ENCODE results near the gene FBRS.
"Not testable (repeated sequence)": the region's sequence is repeated elsewhere in the genome, so short reads cannot be mapped to it uniquely, and the experiment has no call there.

Gene FBRS

DNA sequence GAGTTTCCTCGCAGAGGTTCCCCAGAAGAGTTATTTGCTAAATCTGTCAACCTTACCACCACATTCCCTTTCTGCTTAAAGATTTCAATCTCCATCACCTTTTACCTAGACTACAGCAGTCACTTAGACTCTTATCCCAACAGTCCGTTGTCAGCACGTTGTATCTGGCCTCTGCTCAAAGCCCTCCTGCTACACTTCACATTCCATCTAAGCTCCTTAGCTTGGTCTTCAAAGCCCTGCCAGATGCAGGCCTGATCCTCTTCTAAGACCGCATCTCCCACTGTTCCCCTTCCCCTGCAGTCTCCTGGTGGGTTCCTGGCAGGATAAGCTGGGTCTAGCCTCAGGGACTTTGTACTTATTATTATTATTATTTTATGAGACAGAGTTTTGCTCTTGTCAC, 30.5 kb downstream of the FBRS start:
- TF ChIP-seq, protein P1, sequence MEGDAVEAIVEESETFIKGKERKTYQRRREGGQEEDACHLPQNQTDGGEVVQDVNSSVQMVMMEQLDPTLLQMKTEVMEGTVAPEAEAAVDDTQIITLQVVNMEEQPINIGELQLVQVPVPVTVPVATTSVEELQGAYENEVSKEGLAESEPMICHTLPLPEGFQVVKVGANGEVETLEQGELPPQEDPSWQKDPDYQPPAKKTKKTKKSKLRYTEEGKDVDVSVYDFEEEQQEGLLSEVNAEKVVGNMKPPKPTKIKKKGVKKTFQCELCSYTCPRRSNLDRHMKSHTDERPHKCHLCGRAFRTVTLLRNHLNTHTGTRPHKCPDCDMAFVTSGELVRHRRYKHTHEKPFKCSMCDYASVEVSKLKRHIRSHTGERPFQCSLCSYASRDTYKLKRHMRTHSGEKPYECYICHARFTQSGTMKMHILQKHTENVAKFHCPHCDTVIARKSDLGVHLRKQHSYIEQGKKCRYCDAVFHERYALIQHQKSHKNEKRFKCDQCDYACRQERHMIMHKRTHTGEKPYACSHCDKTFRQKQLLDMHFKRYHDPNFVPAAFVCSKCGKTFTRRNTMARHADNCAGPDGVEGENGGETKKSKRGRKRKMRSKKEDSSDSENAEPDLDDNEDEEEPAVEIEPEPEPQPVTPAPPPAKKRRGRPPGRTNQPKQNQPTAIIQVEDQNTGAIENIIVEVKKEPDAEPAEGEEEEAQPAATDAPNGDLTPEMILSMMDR (IDR thresholded peaks at IDR 0.05; ENCODE audit: insufficient read depth, low read depth, low read length, missing control alignments) = no peak
- DNase-seq (ENCODE audit: low read depth) = no peak
- no peak overlapping the region for H3K4me3 ChIP-seq (ENCODE audit: low read depth, low read length)

- TF ChIP-seq, protein P1 (IDR thresholded peaks at IDR 0.05; ENCODE audit: insufficient read depth, low read depth, low read length, missing control alignments) = no peak
Measured at GRCh38 chr16:30691907-30692306, 33.7 kb downstream of the FBRS start.

GRCh38 chr16:30692396-30693064, 34.3 kb downstream of the FBRS start:
- TF ChIP-seq, protein P1 (IDR thresholded peaks at IDR 0.05; ENCODE audit: insufficient read depth, low read depth, low read length, missing control alignments) = no peak
- no peak for DNase-seq (ENCODE audit: low read depth)

More at GRCh38 chr16:30691907-30692306, 33.7 kb downstream of the FBRS start:
- no peak overlapping the region for H3K4me3 ChIP-seq (ENCODE audit: low read depth, low read length)
- DNase-seq (ENCODE audit: low read depth) = no peak

DNA sequence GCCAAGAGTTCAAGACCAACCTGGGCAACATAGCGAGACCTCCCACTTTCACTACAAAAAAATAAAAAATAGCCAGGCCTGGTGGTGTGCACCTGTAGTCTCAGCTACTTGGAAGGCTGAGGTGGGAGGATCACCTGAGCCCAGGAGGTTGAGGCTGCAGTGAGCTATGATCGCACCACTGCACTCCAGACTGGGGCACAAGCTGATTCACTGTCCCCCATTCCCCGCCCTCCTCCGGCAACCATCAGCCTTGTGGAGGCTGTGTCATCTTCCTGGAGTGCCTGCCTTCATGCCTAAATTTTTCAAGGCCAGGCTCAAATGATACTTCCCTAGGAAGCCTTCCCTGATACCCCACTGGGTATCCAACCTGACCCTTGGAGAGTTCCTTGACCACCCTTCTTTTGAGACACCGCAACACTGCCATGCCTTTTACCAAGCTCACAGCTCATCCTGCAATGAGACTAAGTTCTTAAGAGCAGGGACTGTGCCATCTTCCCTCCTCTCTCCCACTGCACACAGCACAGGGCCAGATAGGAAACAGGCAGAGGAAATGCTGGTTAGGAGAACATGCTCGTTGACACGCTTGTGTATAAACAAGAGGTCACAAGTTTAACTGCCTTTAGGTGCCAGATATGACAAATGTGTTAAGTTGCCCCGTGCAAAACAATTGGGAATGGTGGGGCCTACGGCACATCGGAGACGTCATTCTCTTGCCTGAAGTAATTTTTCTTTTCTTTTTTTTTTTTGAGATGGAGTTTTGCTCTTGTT, 36.9 kb downstream of the FBRS start:
- H3K4me3 ChIP-seq (ENCODE audit: low read depth, low read length) = no peak overlapping the region
- DNase-seq (ENCODE audit: low read depth) = no peak
- TF ChIP-seq, protein P1 (IDR thresholded peaks at IDR 0.05; ENCODE audit: insufficient read depth, low read depth, low read length, missing control alignments) = no peak

More at GRCh38 chr16:30692396-30693064, 34.3 kb downstream of the FBRS start:
- no peak overlapping the region for H3K4me3 ChIP-seq (ENCODE audit: low read depth, low read length)

GRCh38 chr16:30696646-30697045, 38.4 kb downstream of the FBRS start:
- not testable (repeated sequence) for DNase-seq (ENCODE audit: low read depth); H3K4me3 ChIP-seq (ENCODE audit: low read depth, low read length)

DNA sequence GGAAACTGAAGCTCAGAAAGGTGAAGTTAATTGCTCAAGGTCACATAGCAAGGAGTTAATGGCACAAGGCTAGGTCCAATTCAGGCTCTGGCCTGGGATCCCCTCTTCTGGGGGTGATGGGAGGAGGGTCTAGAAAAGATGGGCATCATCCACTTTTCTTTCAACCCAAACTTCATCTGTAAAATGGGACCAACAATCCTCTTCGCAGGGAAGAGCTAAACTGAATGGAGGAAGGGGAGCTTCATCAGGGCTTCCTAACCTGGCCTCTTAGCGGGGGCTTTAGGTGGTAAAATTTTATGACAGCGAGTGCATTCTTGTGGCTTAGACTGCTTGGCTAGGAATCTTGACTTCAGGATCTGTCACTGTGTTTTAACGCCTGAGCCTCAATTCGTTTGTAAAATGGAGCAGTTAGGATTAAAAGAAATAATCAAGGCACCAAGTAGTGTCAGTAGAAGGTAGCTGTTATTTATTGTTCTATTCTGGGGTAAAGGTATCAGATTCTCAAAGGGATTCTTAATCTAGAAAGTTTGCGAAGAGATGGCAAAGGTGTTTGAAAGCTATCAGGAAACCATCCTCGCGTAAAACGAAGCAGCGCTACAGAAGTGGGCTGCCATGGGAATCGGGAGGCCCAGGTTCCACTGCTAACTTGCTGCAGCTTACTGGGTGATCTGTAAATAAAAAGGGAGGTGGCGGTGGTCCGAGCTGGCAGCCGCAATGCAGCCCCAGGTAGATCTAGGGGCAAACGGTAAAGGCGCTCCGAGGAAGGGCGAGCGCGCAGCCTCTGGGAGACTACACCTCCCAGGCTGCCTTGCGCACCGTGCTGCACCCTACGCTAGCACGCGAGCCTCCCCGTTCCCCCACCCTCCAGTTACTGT, 39.3 kb downstream of the FBRS start:
- peak overlapping the region; percentile 67 for H3K4me3 ChIP-seq (ENCODE audit: low read depth, low read length)
- TF ChIP-seq, protein P1 (IDR thresholded peaks at IDR 0.05; ENCODE audit: insufficient read depth, low read depth, low read length, missing control alignments) = no peak
- DNase-seq (ENCODE audit: low read depth) = no peak
